GM12878 (cell line): ENCODE results near the gene ZNF148. TPM values are rescaled to one million over a fixed set of nuclear protein-coding genes. Genes with fewer than 3 reads are reported as not detected.
A peak's percentile ranks its signal among the peaks of the same experiment; 100 is the strongest.

Experiments used
- ATAC-seq: fragments of 200-7000 bp; cut with Tn5 transposase; 3 replicates; pipeline ENCODE4 v1.9.1; 2020; ENCODE audit warnings: mild to moderate bottlenecking, moderate library complexity
- BruUV-seq: library from RNA; stranded (reverse); fragments of 400-500 nt; replicated peaks from 2 replicates; lab custom pipeline; 2021; lab: Mats Ljungman, UMichigan
- CTCF ChIA-PET: fragments of 300-600 bp; sonication (Branson Sonifier 250); formaldehyde crosslinking; extraction: SDS; loops from one replicate; lab custom pipeline; 2021; ENCODE audit warnings: inconsistent platforms; lab: Yijun Ruan, JAX
- POLR2A ChIA-PET: fragments of 350-600 bp; formaldehyde crosslinking; extraction: SDS; loops from one replicate; lab custom pipeline; 2021; ENCODE audit warnings: inconsistent platforms; lab: Charles Lee
- RAD21 ChIA-PET: fragments of 300-600 bp; sonication (Branson Sonifier 250); formaldehyde crosslinking; loops from one replicate; lab custom pipeline; 2023; ENCODE audit warnings: antibody characterized with exemption; ENCODE audit not compliant: unreplicated experiment; lab: Charles Lee
- SMC1A ChIA-PET: fragments of 300-600 bp; sonication (Branson Sonifier 250); formaldehyde crosslinking; loops from one replicate; lab custom pipeline; 2023; ENCODE audit not compliant: unreplicated experiment, uncharacterized antibody; lab: Charles Lee
- DNase-seq: peaks from one replicate; pipeline ENCODE4 v3.0.0-alpha.2; 2011; ENCODE audit warnings: low read depth, low spot score
- FAIRE-seq: peaks from 3 replicates; lab custom pipeline; 2011; peaks lifted over from hg19 to GRCh38; lab: Jason Lieb, UNC
- H2AFZ ChIP-seq: 2 replicates; pipeline ENCODE4 v1.6.0; 2011; ENCODE audit warnings: low read depth, low read length, control low read depth; ENCODE audit not compliant: control insufficient read depth
- H3K27ac ChIP-seq: 2 replicates; pipeline ENCODE4 v1.5.1; 2011; ENCODE audit warnings: control low read depth; ENCODE audit not compliant: control insufficient read depth, insufficient read depth
- H3K27me3 ChIP-seq, 2 experiments: replicated peaks in 1 of 2; 2 replicates each; pipeline versions ENCODE4 v1.6.0 to v1.6.1; 2011; ENCODE audit warnings: low read length in 1 of 2; ENCODE audit not compliant: control insufficient read depth in 2 of 2, insufficient read depth in 2 of 2
- H3K36me3 ChIP-seq, 2 experiments: 2 replicates each; pipeline ENCODE4 v1.5.1; 2011; ENCODE audit warnings: low read length in 1 of 2; ENCODE audit not compliant: control insufficient read depth in 2 of 2, insufficient read depth in 2 of 2
- H3K4me1 ChIP-seq: 2 replicates; pipeline ENCODE4 v1.6.1; 2011; ENCODE audit warnings: mild to moderate bottlenecking, low read length, moderate library complexity, mixed read lengths; ENCODE audit not compliant: control insufficient read depth, insufficient read depth
- H3K4me2 ChIP-seq: 2 replicates; pipeline ENCODE4 v1.6.0; 2011; ENCODE audit warnings: control low read depth; ENCODE audit not compliant: control insufficient read depth, insufficient read depth
- H3K4me3 ChIP-seq: fragments of 200-600 bp; sonication (generic); 2 replicates; pipeline ENCODE4 v1.5.1; 2016
- H3K79me2 ChIP-seq: 2 replicates; pipeline ENCODE4 v1.6.0; 2011; ENCODE audit warnings: low read length; ENCODE audit not compliant: control insufficient read depth, insufficient read depth
- H3K9ac ChIP-seq: 2 replicates; pipeline ENCODE4 v1.8.0; 2011; ENCODE audit warnings: low read length, control low read depth, mixed read lengths; ENCODE audit not compliant: control insufficient read depth, insufficient read depth
- H3K9me3 ChIP-seq: replicated peaks from 3 replicates; pipeline ENCODE4 v1.5.1; 2011; ENCODE audit warnings: mild to moderate bottlenecking, low read length; ENCODE audit not compliant: control insufficient read depth, insufficient read depth
- H4K20me1 ChIP-seq: 2 replicates; pipeline ENCODE4 v1.6.0; 2011; ENCODE audit not compliant: control insufficient read depth, insufficient read depth
- ATF2 ChIP-seq: IDR thresholded peaks from 2 replicates; pipeline ENCODE4 v1.6.1; 2012; ENCODE audit warnings: low read length, inconsistent platforms
- BCL3 ChIP-seq: IDR thresholded peaks from 2 replicates; pipeline ENCODE4 v1.6.1; 2011; ENCODE audit warnings: borderline replicate concordance, low read depth, mild to moderate bottlenecking, moderate library complexity, low read length; ENCODE audit not compliant: insufficient read depth, poor library complexity, severe bottlenecking
- FOXM1 ChIP-seq: IDR thresholded peaks from 2 replicates; pipeline ENCODE4 v1.6.1; 2012; ENCODE audit warnings: low read depth, mild to moderate bottlenecking, inconsistent platforms, low read length, moderate library complexity
- GABPA ChIP-seq: IDR thresholded peaks from 2 replicates; pipeline ENCODE4 v1.6.1; 2014; ENCODE audit warnings: antibody characterized with exemption, low read depth, mild to moderate bottlenecking, inconsistent platforms
- JUNB ChIP-seq: IDR thresholded peaks from 2 replicates; pipeline ENCODE4 v1.6.1; 2016; ENCODE audit warnings: antibody characterized with exemption, mild to moderate bottlenecking
- MEF2A ChIP-seq: IDR thresholded peaks from 2 replicates; pipeline ENCODE4 v1.6.1; 2011; ENCODE audit warnings: low read depth, mild to moderate bottlenecking, low read length, moderate library complexity; ENCODE audit not compliant: insufficient read depth
- NFIC ChIP-seq: IDR thresholded peaks from 2 replicates; pipeline ENCODE4 v1.6.1; 2012; ENCODE audit warnings: low read depth, mild to moderate bottlenecking, inconsistent platforms, low read length, moderate library complexity
- PML ChIP-seq: IDR thresholded peaks from 2 replicates; pipeline ENCODE4 v1.6.1; 2012; ENCODE audit warnings: low read length, inconsistent platforms
- RUNX3 ChIP-seq: IDR thresholded peaks from 2 replicates; pipeline ENCODE4 v1.6.1; 2012; ENCODE audit warnings: low read length, inconsistent platforms
- SIX5 ChIP-seq: IDR thresholded peaks from 2 replicates; pipeline ENCODE4 v1.6.1; 2011; ENCODE audit warnings: mild to moderate bottlenecking, low read depth, low read length, moderate library complexity; ENCODE audit not compliant: severe bottlenecking
- SKIL ChIP-seq: fragments of 450-650 bp; IDR thresholded peaks from 2 replicates; pipeline ENCODE4 v1.6.1; 2017; ENCODE audit warnings: mild to moderate bottlenecking, low read depth, inconsistent platforms; ENCODE audit not compliant: poor library complexity, severe bottlenecking
- SRF ChIP-seq, 2 experiments: IDR thresholded peaks; 2 replicates each; pipeline ENCODE4 v1.6.1; 2011; ENCODE audit warnings: low read depth in 2 of 2, low read length in 2 of 2, mild to moderate bottlenecking in 1 of 2, moderate library complexity in 1 of 2
- TCF7 ChIP-seq: IDR thresholded peaks from 2 replicates; pipeline ENCODE4 v1.6.1; 2014; ENCODE audit warnings: antibody characterized with exemption, borderline replicate concordance
- WRNIP1 ChIP-seq: IDR thresholded peaks from 2 replicates; pipeline ENCODE4 v1.6.1; 2011; ENCODE audit warnings: low read depth, low read length, improper control_type of control experiment, borderline replicate concordance
- WGBS: methylation state at CpG from one replicate; pipeline ENCODE4 v1.1.6; 2016; ENCODE audit warnings: low lambda C conversion rate; ENCODE audit not compliant: insufficient replicate concordance, insufficient coverage; ENCODE audit errors: missing lambda C conversion rate; 5-methylcytosine and 5-hydroxymethylcytosine counted together
- in situ Hi-C: fragments of 300-500 bp; cut with MboI; formaldehyde crosslinking; loops from 9 replicates; pipeline ENCODE4 v1.14.3; 2018; ENCODE audit warnings: mixed read lengths
- intact Hi-C: fragments of 100-400 bp; cut with micrococcal nuclease; formaldehyde crosslinking; loops from one replicate; pipeline ENCODE4 v1.14.2; 2022; ENCODE audit not compliant: unreplicated experiment
- polyA plus RNA-seq, 11 experiments: library from polyadenylated mRNA; depleted of rRNA in 4 of 11; unstranded in 6 of 11; stranded (reverse) in 5 of 11; fragments of >200 nt; fragmentation: Nextera tagmentation in 4 of 11; fragmentation: Illumina TruSeq in 1 of 11; extraction: Ambion mirVana in 4 of 11; extraction: Trizol in 1 of 11; gene quantifications; 1 replicate in 1 of 11; 2 replicates in 10 of 11; pipeline versions ENCODE4 v1.2.1 to v1.2.3, GENCODE V29; 2011 to 2016; ENCODE audit warnings: inconsistent platforms in 2 of 11, missing spikeins in 2 of 11, low read depth in 1 of 11
- total RNA-seq, 4 experiments: library from RNA; depleted of rRNA in 3 of 4; stranded (reverse); fragments of >200 nt in 3 of 4; fragmentation: Illumina TruSeq in 1 of 4; extraction: Trizol in 1 of 4; gene quantifications; 2 replicates each; pipeline versions ENCODE4 v1.2.1 to v1.2.3, GENCODE V29; 2013 to 2021

Gene ZNF148
- total and polyA plus RNA-seq, 10 of the 15 experiments (the other 5 are each of a cell fraction or from before 2014, with no cell fraction given) = 8.6 to 40.4 (median 26.7) TPM

GRCh38 chr3:125231895-125232294, 143.2 kb downstream of the ZNF148 start:
- no TSS peak for BruUV-seq
- ChIA-PET CTCF (no interaction called here), SMC1A (interaction anchor here (0.8 to 1.3 kb wide), 6 partner anchors 11 to 352 kb away, joined by 3 to 5 read pairs (median 3); no protein-coding TSS in a partner anchor), POLR2A (interaction anchor here (0.6 to 1.1 kb wide), 2 partner anchors 16 to 190 kb away, joined by 3 to 6 read pairs; no protein-coding TSS in a partner anchor), RAD21 (interaction anchor here (0.6 to 1.1 kb wide), 4 partner anchors 17 to 31 kb away, joined by 3 to 4 read pairs (median 3); no protein-coding TSS in a partner anchor)
- ATAC-seq = peak; percentile 37
- WGBS = 54% methylated on average over 3 of the region's 3 CpGs
- Histone ChIP-seq H4K20me1 (no peaks in the 10 kb centered on the region), H3K36me3 (peaks cover 2 to 11% of the 10 kb centered on the region in 2 experiments; a peak in 3 of 4 replicates), H3K9ac (no peak overlapping the region), H3K4me1 (peaks cover 5% of the 10 kb centered on the region; the same call in 1 of the 2 replicates), H3K4me3 (no peak overlapping the region), H2AFZ (no peak overlapping the region), H3K9me3 (no peaks in the 10 kb centered on the region; the same call in 2 of the 3 replicates), H3K4me2 (no peak overlapping the region), H3K27me3 (no peaks in the 10 kb centered on the region), H3K27ac (no peak overlapping the region), H3K79me2 (no peaks in the 10 kb centered on the region)
- no peak for DNase-seq
- intact Hi-C loops = no loop called here
- in situ Hi-C loops = no loop called here
- FAIRE-seq = no peak
- TF ChIP-seq SRF (IDR thresholded peaks at IDR 0.05; ENCODE audit: low read depth in 2 of 2, low read length in 2 of 2) (0 out of 4 replicates have a peak, but pooled peaks of 1 of the 2 experiments have one; percentile 9), TCF7 (peak; percentile 53; the same call in 1 of the 2 replicates), ATF2 (peak; percentile 66; the same call in 1 of the 2 replicates), SIX5 (no peak), SKIL (no peak), JUNB (peak; percentile 83), GABPA (0 out of 2 replicates have a peak, but pooled peaks have one; percentile 17), WRNIP1 (no peak), BCL3 (peak; percentile 44), MEF2A (peak; percentile 75; the same call in 1 of the 2 replicates), NFIC (peak; percentile 89), RUNX3 (peak; percentile 36; the same call in 1 of the 2 replicates), FOXM1 (peak; percentile 76; the same call in 1 of the 2 replicates), PML (0 out of 2 replicates have a peak, but pooled peaks have one; percentile 29)
